Bladder microvascular endothelial cell (primary cell): ENCODE measurements around the gene PTAFR. TPM values are rescaled to one million over a fixed set of nuclear protein-coding genes. Genes with fewer than 3 reads are reported as not detected.

ENCODE experiments used
- total RNA-seq: library from RNA; depleted of rRNA; stranded (reverse); fragments of >200 nt; gene quantifications from 2 replicates; pipeline ENCODE4 v1.2.3, GENCODE V29; 2014

Gene PTAFR
- 0.13 and 0.16 TPM in 2 replicates for total RNA-seq

GRCh38 chr1:28176492-28177470 lies at the start of gene PTAFR:
Gene PTAFR (minus strand): TSS chr1:28176690. CDS start chr1:28151021, 25,669 bp downstream.

Other genes starting within 250 kb of the PTAFR start
- 0.32 and 1.3 TPM in 2 replicates for gene SMPDL3B, start 241.7 kb downstream of the PTAFR start, total RNA-seq
- 4.9 and 6.9 TPM in 2 replicates for gene XKR8, start 216.7 kb downstream of the PTAFR start, total RNA-seq
- gene EYA3, start 88.1 kb downstream of the PTAFR start, total RNA-seq = 6.5 and 18.2 TPM in 2 replicates
- gene DNAJC8, start 56.3 kb upstream of the PTAFR start, total RNA-seq = 48.7 and 53.7 TPM in 2 replicates
- gene ATP5IF1, start 59.4 kb upstream of the PTAFR start, total RNA-seq = 100 and 192 TPM in 2 replicates
- gene SESN2, start 82.8 kb upstream of the PTAFR start, total RNA-seq = 7.4 and 10.3 TPM in 2 replicates
- gene MED18, start 152.3 kb upstream of the PTAFR start, total RNA-seq = 17.5 and 25.8 TPM in 2 replicates
- 6.2 and 14.0 TPM in 2 replicates for gene PHACTR4, start 193.1 kb upstream of the PTAFR start, total RNA-seq